K562 (cell line): ENCODE measurements around the gene KLK7. TPM values are rescaled to one million over a fixed set of nuclear protein-coding genes. Genes with fewer than 3 reads are reported as not detected.

ENCODE experiments used
- ATAC-seq: fragments of 200-7000 bp; cut with Tn5 transposase; 3 replicates; pipeline ENCODE4 v1.9.1; 2020; ENCODE audit warnings: moderate library complexity
- BruUV-seq: library from RNA; stranded (reverse); fragments of 400-500 nt; replicated peaks from 2 replicates; lab custom pipeline; 2021; lab: Mats Ljungman, UMichigan
- CTCF ChIA-PET: fragments of 300-600 bp; formaldehyde crosslinking; extraction: SDS; loops from one replicate; lab custom pipeline; 2021; ENCODE audit warnings: low intra/inter-chr PET ratio; lab: Yijun Ruan, JAX
- POLR2A ChIA-PET: fragments of 300-600, 350-650 bp; sonication (Branson Sonifier 250); formaldehyde crosslinking; extraction: SDS; loops from one replicate; lab custom pipeline; 2021; ENCODE audit warnings: antibody characterized with exemption, inconsistent platforms; lab: Yijun Ruan, JAX
- DNase-seq, 4 experiments: peaks; one replicate each; pipeline versions ENCODE4 v3.0.0 to v3.0.0-alpha.2; 2011 to 2018; ENCODE audit warnings: low spot score in 3 of 4, mixed read lengths in 3 of 4; ENCODE audit errors: extremely low read depth in 1 of 4
- FAIRE-seq: peaks from 2 replicates; lab custom pipeline; 2011; peaks lifted over from hg19 to GRCh38; lab: Jason Lieb, UNC
- H2AFZ ChIP-seq: 2 replicates; pipeline ENCODE4 v1.6.0; 2011; ENCODE audit warnings: low read depth, low read length, control low read depth, inconsistent platforms
- H3K27ac ChIP-seq: fragments of 200-600 bp; 3 replicates; pipeline ENCODE4 v1.8.0; 2011; ENCODE audit warnings: low read depth, mild to moderate bottlenecking, control low read depth, inconsistent platforms, low read length, moderate library complexity, mixed read lengths; ENCODE audit errors: extremely low read depth
- H3K27me3 ChIP-seq, 2 experiments: fragments of 300-600 bp in 1 of 2; 2 replicates in 1 of 2; 3 replicates in 1 of 2; pipeline versions ENCODE4 v1.6.0 to v1.8.0; 2011; ENCODE audit warnings: inconsistent platforms in 2 of 2, low read length in 2 of 2, mild to moderate bottlenecking in 1 of 2, mixed read lengths in 1 of 2, moderate library complexity in 1 of 2; ENCODE audit not compliant: control insufficient read depth in 2 of 2, insufficient read depth in 2 of 2
- H3K36me3 ChIP-seq: fragments of 300-600 bp; 3 replicates; pipeline ENCODE4 v1.8.0; 2011; ENCODE audit warnings: mild to moderate bottlenecking, low read length, inconsistent platforms; ENCODE audit not compliant: control insufficient read depth, insufficient read depth
- H3K4me1 ChIP-seq, 2 experiments: fragments of 200-600 bp in 1 of 2; replicated peaks in 1 of 2; 2 replicates in 1 of 2; 3 replicates in 1 of 2; pipeline versions ENCODE4 v1.5.1 to v1.8.0; 2011; ENCODE audit warnings: inconsistent platforms in 2 of 2, low read length in 2 of 2, mild to moderate bottlenecking in 1 of 2, mixed read lengths in 1 of 2, moderate library complexity in 1 of 2; ENCODE audit not compliant: control insufficient read depth in 2 of 2, insufficient read depth in 2 of 2
- H3K4me2 ChIP-seq: 2 replicates; pipeline ENCODE4 v1.6.1; 2011; ENCODE audit warnings: low read length, control low read depth, inconsistent platforms, mixed read lengths; ENCODE audit not compliant: insufficient read depth
- H3K4me3 ChIP-seq: fragments of 200-600 bp; sonication (generic), shearing (Covaris generic); 2 replicates; pipeline ENCODE4 v1.5.1; 2016; ENCODE audit warnings: control low read depth, inconsistent platforms
- H3K79me2 ChIP-seq: fragments of 200-600 bp; 3 replicates; pipeline ENCODE4 v1.8.0; 2011; ENCODE audit warnings: low read length, inconsistent platforms; ENCODE audit not compliant: control insufficient read depth, insufficient read depth
- H3K9ac ChIP-seq, 2 experiments: 2 replicates each; pipeline versions ENCODE4 v1.6.0 to v1.6.1; 2011; ENCODE audit warnings: low read depth in 2 of 2, low read length in 2 of 2, control low read depth in 1 of 2, inconsistent platforms in 1 of 2, mild to moderate bottlenecking in 1 of 2, mixed read lengths in 1 of 2; ENCODE audit not compliant: insufficient read depth in 1 of 2
- H3K9me1 ChIP-seq: one replicate; pipeline ENCODE4 v1.6.0; 2011; ENCODE audit warnings: inconsistent platforms, mild to moderate bottlenecking, low read length, moderate library complexity; ENCODE audit not compliant: control insufficient read depth, insufficient read depth
- H3K9me3 ChIP-seq: replicated peaks from 2 replicates; pipeline ENCODE4 v1.5.1; 2011; ENCODE audit warnings: low read depth, low read length, inconsistent platforms; ENCODE audit not compliant: control insufficient read depth, insufficient read depth
- H4K20me1 ChIP-seq: replicated peaks from 2 replicates; pipeline ENCODE4 v1.6.1; 2011; ENCODE audit warnings: low read length, inconsistent platforms, mixed read lengths; ENCODE audit not compliant: control insufficient read depth, insufficient read depth
- BHLHE40 ChIP-seq: IDR thresholded peaks from 2 replicates; pipeline ENCODE4 v1.6.1; 2011; ENCODE audit warnings: low read length, improper control_type of control experiment
- CBFB ChIP-seq: sonication (generic); formaldehyde crosslinking; IDR thresholded peaks from 2 replicates; pipeline ENCODE4 v1.4.0; 2020; ENCODE audit warnings: mild to moderate bottlenecking, missing genetic modification reagents
- MBD1 ChIP-seq: fragments of 250-450 bp; sonication (Bioruptor Pico); IDR thresholded peaks from 2 replicates; pipeline ENCODE4 v1.8.0; 2022; ENCODE audit warnings: inconsistent platforms
- RNF219 ChIP-seq: fragments of 250-450 bp; sonication (Bioruptor Pico); IDR thresholded peaks from 2 replicates; pipeline ENCODE4 v1.5.0; 2022; ENCODE audit warnings: mild to moderate bottlenecking
- WGBS: fragments of 100-300 bp; shearing (Covaris generic); methylation state at CpG from one replicate; pipeline ENCODE4 v1.1.6; 2016; ENCODE audit warnings: low coverage, mixed read lengths; ENCODE audit not compliant: insufficient coverage; ENCODE audit errors: missing lambda C conversion rate; 5-methylcytosine and 5-hydroxymethylcytosine counted together
- in situ Hi-C: fragments of 300-500 bp; cut with MboI; formaldehyde crosslinking; loops from 4 replicates; pipeline ENCODE4 v1.15.0; 2018; ENCODE audit warnings: inconsistent platforms, mixed read lengths
- intact Hi-C: fragments of 100-400 bp; cut with micrococcal nuclease; formaldehyde crosslinking; loops from 2 replicates; pipeline ENCODE4 v1.14.2; 2022
- polyA plus RNA-seq, 8 experiments: library from polyadenylated mRNA; depleted of rRNA in 4 of 8; stranded (reverse) in 5 of 8; unstranded in 3 of 8; fragments of >200 nt; fragmentation: Nextera tagmentation in 2 of 8; fragmentation: Illumina TruSeq in 1 of 8; extraction: Ambion mirVana in 2 of 8; extraction: Trizol in 1 of 8; gene quantifications; 2 replicates each; pipeline versions ENCODE4 v1.2.1 to v1.2.3, GENCODE V29; 2011 to 2014; ENCODE audit warnings: inconsistent platforms in 1 of 8, missing spikeins in 1 of 8
- total RNA-seq, 7 experiments: library from RNA; depleted of rRNA in 6 of 7; stranded (reverse); fragments of >200 nt in 6 of 7; fragmentation: Illumina TruSeq in 2 of 7; extraction: Trizol in 2 of 7; gene quantifications; 2 replicates each; pipeline versions ENCODE4 v1.2.1 to v1.2.3, GENCODE V29; 2011 to 2021; ENCODE audit warnings: low replicate concordance in 1 of 7

KLK7 gene
- total and polyA plus RNA-seq, 9 of the 15 experiments (the other 6 are each of a cell fraction or from before 2014, with no cell fraction given): 0.03 TPM; not detected in 8

- ATAC-seq: no peak
These were observed 51.6 kb downstream of the KLK7 start for GRCh38 chr19:50932018-50932689.

More at GRCh38 chr19:50932018-50932689, 51.6 kb downstream of the KLK7 start:
- POLR2A ChIA-PET: interaction anchor here (0.8 kb wide), 1 partner anchor 127 kb away, joined by 4 read pairs; no protein-coding TSS in a partner anchor
- TF ChIP-seq BHLHE40 (no peak), MBD1 (CRISPR knock-in tag) (no peak), RNF219 (no peak), CBFB (no peak)
- H4K20me1 ChIP-seq: peaks cover 5% of the 10 kb centered on the region; the same call in 1 of the 2 replicates
- intact Hi-C loops: no loop called here
- peaks cover 3 to 21% of the 10 kb centered on the region in 2 experiments; a peak in 3 of 5 replicates for H3K27me3 ChIP-seq
- H3K4me2 ChIP-seq: no peak overlapping the region
- FAIRE-seq: no peak
- H3K4me1 ChIP-seq: peaks cover 0 to 4% of the 10 kb centered on the region in 2 experiments; a peak in 2 of 5 replicates
- DNase-seq: no peak
- no peak overlapping the region for H3K27ac ChIP-seq
- CTCF ChIA-PET: no interaction called here
- no peaks in the 10 kb centered on the region for H3K79me2 ChIP-seq
- H3K9me1 ChIP-seq: no peaks in the 10 kb centered on the region
- WGBS: 3% methylated on average over 11 of the region's 11 CpGs
- no peak overlapping the region for H3K4me3 ChIP-seq
- BruUV-seq: no TSS peak
- no peaks in the 10 kb centered on the region for H3K9me3 ChIP-seq
- no peak overlapping the region for H3K9ac ChIP-seq
- H2AFZ ChIP-seq: no peak overlapping the region
- no peaks in the 10 kb centered on the region for H3K36me3 ChIP-seq
- in situ Hi-C loops: no loop called here
